GM12864 (cell line): ENCODE results near the gene SGK2.

Experiments used
- DNase-seq: peaks from one replicate; pipeline ENCODE4 v3.0.0-alpha.2; 2011; ENCODE audit warnings: low read depth
- H3K4me3 ChIP-seq: 2 replicates; pipeline ENCODE4 v1.5.1; 2011; ENCODE audit warnings: mild to moderate bottlenecking, low read depth, low read length, control low read depth
- TF ChIP-seq, protein P1 (sequence below): IDR thresholded peaks from 2 replicates; pipeline ENCODE4 v1.5.1; 2011; ENCODE audit warnings: low read depth, mild to moderate bottlenecking, moderate library complexity, low read length, control low read depth, inconsistent platforms; ENCODE audit errors: missing control alignments

Gene SGK2

GRCh38 chr20:43568706-43569105 is 9.9 kb downstream of the SGK2 start:
- DNase-seq: no peak

GRCh38 chr20:43569282-43569681 is 10.5 kb downstream of the SGK2 start:
- no peak for DNase-seq
- TF ChIP-seq, protein P1, sequence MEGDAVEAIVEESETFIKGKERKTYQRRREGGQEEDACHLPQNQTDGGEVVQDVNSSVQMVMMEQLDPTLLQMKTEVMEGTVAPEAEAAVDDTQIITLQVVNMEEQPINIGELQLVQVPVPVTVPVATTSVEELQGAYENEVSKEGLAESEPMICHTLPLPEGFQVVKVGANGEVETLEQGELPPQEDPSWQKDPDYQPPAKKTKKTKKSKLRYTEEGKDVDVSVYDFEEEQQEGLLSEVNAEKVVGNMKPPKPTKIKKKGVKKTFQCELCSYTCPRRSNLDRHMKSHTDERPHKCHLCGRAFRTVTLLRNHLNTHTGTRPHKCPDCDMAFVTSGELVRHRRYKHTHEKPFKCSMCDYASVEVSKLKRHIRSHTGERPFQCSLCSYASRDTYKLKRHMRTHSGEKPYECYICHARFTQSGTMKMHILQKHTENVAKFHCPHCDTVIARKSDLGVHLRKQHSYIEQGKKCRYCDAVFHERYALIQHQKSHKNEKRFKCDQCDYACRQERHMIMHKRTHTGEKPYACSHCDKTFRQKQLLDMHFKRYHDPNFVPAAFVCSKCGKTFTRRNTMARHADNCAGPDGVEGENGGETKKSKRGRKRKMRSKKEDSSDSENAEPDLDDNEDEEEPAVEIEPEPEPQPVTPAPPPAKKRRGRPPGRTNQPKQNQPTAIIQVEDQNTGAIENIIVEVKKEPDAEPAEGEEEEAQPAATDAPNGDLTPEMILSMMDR: no peak
- no peak overlapping the region for H3K4me3 ChIP-seq

More at GRCh38 chr20:43568706-43569105, 9.9 kb downstream of the SGK2 start:
- H3K4me3 ChIP-seq: no peak overlapping the region
- TF ChIP-seq, protein P1: no peak

GRCh38 chr20:43570496-43570895 is 11.7 kb downstream of the SGK2 start:
- TF ChIP-seq, protein P1: no peak

DNA sequence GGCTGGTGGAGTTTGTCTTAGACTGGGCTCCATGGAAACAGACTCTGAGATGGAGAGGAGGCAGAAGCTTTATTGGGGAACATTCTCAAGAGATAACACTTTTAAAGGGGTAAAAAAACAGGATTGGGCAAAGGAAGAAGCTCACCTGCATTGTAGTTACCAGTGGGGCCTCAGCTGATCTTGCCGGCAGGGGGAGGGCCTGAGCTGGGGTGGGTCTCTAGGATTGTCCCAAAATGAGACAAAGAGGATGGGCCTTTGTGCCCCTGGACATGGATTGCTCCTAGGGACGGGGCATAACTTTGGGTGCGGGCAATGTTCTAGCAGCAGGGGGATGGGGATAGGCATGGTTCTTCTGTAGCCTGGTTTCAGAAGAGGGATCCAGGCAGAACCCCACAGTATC is 12.5 kb downstream of the SGK2 start:
- TF ChIP-seq, protein P1: no peak
- H3K4me3 ChIP-seq: no peak overlapping the region
- no peak for DNase-seq

More at GRCh38 chr20:43570496-43570895, 11.7 kb downstream of the SGK2 start:
- no peak overlapping the region for H3K4me3 ChIP-seq
- no peak for DNase-seq

DNA sequence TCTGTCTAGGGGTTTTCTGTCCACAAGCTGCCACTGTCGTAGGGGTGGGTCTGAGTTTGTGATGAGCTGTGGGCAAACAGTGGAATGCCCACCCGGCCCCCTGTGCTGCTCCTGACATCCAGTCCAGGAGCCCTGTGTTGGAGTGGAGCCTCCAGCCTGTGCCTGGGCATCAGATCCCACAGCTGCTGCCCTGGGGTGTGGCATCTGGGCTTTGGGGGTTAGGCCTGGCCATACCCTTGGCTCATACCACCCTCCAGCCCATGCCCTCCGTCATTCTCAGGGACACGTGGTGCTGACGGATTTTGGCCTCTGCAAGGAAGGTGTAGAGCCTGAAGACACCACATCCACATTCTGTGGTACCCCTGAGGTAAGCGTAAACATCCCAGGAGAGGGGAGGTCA is 12.9 kb downstream of the SGK2 start:
- H3K4me3 ChIP-seq: no peak overlapping the region
- DNase-seq: no peak
- TF ChIP-seq, protein P1: no peak

- no peak for DNase-seq
- no peak overlapping the region for H3K4me3 ChIP-seq
- TF ChIP-seq, protein P1: no peak
Measured at GRCh38 chr20:43572891-43573290, 14.1 kb downstream of the SGK2 start.

GRCh38 chr20:43576108-43576507 is 17.3 kb downstream of the SGK2 start:
- TF ChIP-seq, protein P1: no peak
- no peak for DNase-seq
- H3K4me3 ChIP-seq: no peak overlapping the region
